Measurements from ENCODE around the gene ERGIC1.

ERGIC1 gene

GRCh38 chr5:172926796-172927195 lies 92.7 kb downstream of the ERGIC1 start:
- no peak for DNase-seq

DNA sequence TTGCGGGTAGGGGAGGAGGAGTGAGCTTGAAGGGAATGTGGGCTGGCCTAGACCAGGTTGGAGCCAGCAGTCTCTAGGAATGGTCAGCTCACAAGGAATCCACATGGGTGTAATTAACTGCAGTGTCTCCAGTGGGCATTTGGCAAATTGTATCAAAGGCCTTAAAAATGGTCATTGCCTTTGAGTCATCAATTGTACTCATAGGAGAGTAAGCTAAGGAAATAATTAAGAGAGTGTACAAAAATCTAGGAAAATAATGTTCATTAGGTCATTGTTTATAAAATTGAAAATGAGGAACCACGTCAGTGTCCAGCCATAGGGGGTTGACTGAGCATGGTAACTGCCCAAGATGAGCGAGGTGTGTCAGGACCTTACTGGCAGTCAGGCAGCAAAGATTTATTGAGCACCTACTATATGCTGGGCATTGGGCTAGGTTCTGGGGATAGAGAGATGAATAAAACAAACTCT lies 95.4 kb downstream of the ERGIC1 start:
- no peak for DNase-seq

- no peak for DNase-seq
These were observed 97.0 kb downstream of the ERGIC1 start for GRCh38 chr5:172931001-172931536.

DNA sequence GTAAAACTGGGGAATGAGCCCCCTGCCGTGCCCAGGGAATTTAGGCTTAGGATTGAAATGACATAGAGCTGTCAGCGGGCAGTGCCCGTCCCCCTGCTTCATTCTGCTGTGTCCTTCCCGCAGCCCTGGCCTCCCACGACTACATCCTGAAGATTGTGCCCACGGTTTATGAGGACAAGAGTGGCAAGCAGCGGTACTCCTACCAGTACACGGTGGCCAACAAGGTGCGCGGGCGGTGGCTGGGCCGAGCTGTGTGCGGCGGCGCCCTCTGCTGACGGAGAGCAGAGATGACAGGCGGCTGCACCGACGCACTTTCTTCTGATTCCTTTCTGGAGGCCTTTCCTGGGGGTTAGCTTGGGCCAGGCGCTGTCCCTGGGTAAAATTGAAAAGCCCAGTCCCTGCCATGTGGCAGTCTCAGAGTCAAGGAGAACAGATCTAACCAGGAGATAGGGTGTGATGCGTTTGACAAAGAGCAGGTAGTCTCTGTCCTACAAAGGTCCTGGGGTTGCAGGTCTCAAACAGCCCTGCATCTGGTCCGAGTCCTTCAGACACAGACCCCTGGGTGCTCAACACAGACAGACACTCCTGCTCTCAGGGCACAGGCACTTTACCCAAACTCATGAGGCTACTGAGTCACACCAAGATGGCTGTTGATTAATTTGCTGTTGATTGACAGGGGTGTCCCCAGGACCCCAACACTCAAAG lies 98.4 kb downstream of the ERGIC1 start:
- DNase-seq: no peak

DNA sequence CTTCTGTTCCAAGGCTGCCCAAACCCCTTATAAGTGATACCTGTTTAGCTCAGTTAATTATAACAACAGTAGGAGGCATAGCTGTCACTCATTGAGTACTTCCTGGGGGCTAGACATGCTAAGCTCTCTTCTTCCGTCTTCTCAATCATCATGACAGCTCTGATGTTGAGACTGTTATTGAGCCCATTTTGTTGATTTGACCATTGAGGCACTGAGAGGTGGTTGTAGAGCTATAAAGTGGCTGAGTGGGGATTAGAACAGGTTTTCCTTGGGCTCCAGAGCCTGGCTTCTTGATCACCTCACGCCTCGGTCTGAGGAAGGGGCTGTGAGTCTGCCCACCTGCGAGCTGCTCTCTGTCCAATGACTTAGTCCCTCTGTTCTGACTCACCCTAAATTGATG lies 99.2 kb downstream of the ERGIC1 start:
- no peak for DNase-seq

DNA sequence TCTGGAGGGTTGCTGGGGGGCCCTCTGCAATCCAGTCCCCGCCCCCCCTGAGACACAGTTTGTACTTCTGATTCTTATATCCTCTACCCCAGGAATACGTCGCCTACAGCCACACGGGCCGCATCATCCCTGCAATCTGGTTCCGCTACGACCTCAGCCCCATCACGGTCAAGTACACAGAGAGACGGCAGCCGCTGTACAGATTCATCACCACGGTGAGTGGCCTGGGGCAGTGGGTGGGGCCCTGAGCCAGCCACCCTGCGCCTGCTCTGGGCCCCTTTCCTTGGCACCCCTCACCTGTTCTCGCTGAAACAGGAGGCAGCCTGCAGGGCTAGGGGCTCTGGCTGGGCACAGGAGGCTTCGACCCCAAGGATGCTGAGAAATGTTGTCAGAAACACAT lies 101.0 kb downstream of the ERGIC1 start:
- no peak for DNase-seq

DNA sequence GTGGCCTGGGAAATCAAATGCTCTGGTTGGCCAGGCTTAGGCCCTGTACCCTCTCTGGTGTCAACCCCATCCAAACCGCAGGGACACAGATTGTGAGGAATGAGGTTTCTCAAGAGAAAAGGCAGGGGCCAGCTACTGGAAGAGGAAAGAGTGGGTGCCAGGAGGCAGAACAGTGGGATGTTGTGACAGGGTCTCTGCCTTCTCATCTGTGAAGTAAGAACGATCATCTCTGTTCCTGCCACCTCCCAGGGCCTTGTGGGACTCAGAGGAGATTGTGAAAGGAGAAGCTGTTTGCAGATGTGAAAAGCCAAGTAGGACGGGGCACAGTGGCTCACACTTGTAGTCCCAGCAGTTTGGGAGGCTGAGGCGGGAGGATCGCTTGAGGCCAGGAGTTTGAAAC lies 102.3 kb downstream of the ERGIC1 start:
- no peak for DNase-seq

- peak; percentile 36 for DNase-seq
These were observed 105.0 kb downstream of the ERGIC1 start for GRCh38 chr5:172939071-172939470.

- peak; percentile 93 for DNase-seq
These were observed 105.7 kb downstream of the ERGIC1 start for GRCh38 chr5:172939611-172940267.

DNA sequence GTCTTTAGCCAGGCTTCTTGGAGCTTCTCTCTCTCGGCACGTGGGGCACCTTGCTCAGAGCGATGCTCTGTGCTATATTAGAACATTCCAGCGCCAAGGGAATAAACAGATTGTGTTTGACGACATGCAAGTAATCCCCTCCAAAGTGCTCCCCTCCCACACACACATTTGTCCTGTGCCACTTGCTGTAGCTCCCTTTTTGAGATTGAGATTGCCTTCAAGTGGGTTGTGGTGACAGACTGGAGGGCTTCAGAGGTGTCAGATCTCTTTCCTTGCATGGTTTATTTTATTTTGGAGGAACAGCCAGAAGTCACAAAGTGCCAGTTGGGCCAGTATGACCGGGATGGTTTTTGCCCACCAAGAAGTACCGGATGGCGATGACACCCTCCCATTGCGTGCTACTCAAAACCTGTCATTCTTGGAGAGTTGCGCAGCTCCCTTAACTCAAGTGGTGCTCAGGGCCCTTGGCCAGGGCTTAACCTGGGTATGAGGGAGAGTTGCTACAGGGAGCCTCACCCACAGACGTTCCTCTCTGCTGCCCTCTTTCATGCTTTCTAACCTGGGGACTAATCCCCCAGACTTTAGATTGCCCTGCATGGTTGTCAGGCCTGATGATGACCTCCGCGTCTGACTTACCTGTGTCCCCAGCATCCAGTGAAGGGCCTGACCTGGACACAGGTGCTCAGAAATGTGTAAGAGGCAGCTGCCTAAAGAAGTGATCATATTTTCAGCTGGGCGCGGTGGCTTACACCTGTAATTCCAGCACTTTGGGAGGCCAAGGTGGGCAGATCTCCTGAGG lies 106.4 kb downstream of the ERGIC1 start:
- peak; percentile 91 for DNase-seq

DNA sequence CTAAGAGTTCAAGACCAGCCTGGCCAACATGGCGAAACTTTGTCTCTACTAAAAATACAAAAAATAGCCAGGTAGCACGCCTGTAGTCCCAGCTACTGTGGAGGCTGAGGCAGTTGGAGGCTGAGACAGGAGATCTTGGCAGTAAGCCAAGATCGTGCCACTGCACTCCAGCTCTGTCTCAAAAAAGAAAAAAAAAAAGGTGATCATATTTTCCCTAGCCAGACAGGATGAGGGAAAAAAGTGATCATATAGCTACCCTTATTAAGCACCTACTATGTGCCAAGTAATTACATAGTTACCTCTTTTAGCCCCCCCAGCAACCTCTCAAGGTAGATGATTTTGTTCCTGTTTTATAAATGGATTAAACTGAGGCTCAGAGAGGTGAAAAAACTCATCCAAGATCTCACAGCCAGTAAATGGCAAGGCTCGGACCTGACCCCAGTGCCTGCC lies 107.0 kb downstream of the ERGIC1 start:
- no peak for DNase-seq

DNA sequence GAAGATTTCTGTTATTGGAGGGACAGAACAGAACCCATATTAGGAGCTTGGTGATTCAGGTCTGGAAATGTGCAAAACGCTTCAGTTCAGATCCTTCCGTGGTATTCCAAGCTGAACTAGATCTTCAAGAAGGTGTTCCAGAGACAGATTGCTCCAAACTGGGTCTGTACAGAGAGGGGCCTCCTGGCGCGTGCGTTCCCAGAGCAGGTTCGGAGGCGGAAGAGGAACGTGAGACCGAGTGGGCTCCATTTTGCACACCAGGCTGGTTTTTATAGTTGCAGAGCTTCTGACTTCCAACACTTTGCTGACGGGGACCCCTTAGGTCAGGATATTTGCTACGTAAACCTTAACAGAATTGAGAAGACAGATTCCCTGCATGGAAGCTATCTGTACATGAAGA lies 108.5 kb downstream of the ERGIC1 start:
- DNase-seq: no peak

- no peak for DNase-seq
These were observed 109.3 kb downstream of the ERGIC1 start for GRCh38 chr5:172943283-172943841.

GRCh38 chr5:172943906-172944305 lies 109.9 kb downstream of the ERGIC1 start:
- no peak for DNase-seq

DNA sequence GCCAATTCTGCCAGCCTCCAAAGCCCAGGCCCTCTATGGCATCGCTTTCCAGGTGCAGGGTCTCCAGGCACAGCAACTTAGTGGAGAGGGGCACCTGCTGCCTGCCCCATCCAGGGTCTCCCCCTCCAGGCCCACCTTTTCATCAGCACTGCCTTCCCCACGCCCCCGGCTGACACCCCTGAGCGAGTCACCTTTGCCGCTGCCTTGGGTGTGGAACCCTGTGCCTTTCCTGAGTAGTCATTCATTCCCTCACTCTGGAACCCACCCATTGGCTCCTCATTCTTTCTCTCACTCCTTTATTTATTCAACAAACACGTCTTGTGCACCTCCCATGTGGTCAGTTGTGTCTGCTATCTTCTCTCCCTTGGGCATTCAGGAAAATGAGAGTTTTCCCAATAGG lies 110.7 kb downstream of the ERGIC1 start:
- DNase-seq: no peak

GRCh38 chr5:172945151-172945550 lies 111.1 kb downstream of the ERGIC1 start:
- no peak for DNase-seq

DNA sequence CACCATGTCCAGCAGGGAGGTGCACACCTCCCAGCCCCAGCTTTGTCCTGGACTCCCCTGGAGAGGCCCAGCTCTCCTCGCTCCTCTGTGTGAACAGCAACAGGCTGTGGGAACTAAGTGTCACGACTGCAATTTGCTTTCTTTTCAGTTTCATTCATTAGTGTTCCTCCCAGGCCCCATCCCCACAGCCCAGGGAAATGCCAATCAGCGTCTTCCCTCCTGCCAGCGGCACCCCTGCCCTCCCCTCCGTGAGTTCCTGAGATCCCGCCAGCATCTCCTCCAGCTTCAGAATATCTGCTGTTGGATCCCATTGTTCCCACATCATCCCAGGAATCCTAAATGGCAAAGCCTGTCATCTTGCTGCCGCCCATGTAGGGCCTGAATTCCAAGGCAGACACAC lies 112.1 kb downstream of the ERGIC1 start:
- no peak for DNase-seq

GRCh38 chr5:172949426-172949825 lies 115.4 kb downstream of the ERGIC1 start:
- no peak for DNase-seq

GRCh38 chr5:172950176-172950965 lies 116.3 kb downstream of the ERGIC1 start:
- no peak for DNase-seq

- DNase-seq: no peak
These were observed 117.5 kb downstream of the ERGIC1 start for GRCh38 chr5:172951371-172952033.

GRCh38 chr5:172952034-172952511 lies 118.0 kb downstream of the ERGIC1 start:
- DNase-seq: no peak
